ENCODE measurements around the gene TRIM64. TPM values are rescaled to one million over a fixed set of nuclear protein-coding genes. Genes with fewer than 3 reads are reported as not detected.
"Not testable (repeated sequence)": the region's sequence is repeated elsewhere in the genome, so short reads cannot be mapped to it uniquely, and the experiment has no call there.

Gene TRIM64, protein sequence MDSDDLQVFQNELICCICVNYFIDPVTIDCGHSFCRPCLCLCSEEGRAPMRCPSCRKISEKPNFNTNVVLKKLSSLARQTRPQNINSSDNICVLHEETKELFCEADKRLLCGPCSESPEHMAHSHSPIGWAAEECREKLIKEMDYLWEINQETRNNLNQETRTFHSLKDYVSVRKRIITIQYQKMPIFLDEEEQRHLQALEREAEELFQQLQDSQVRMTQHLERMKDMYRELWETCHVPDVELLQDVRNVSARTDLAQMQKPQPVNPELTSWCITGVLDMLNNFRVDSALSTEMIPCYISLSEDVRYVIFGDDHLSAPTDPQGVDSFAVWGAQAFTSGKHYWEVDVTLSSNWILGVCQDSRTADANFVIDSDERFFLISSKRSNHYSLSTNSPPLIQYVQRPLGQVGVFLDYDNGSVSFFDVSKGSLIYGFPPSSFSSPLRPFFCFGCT
- total RNA-seq, result not detected

DNA sequence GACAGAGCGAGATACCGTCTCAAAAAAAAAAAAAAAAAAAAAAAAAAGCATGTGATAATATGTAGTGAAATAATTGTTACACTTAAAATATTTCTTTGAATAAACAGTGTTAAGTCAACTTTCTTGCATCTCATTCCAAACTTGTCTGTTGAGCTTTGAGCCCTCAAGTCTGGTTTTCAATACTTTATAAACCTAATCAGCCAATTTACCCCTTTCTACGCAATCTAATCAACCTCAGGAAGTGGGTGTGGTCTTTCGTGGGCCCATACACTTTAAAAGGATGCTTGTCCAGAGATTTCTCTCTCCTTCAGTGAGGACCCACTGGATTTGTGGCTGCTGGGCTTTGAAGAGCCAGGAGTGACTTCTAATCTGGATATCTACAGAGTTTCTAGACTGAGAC lies at the start of gene TRIM64:
TSS of gene TRIM64 (plus strand) at position 301 of the 400 bp plus-strand sequence. CDS start 2,467 bp downstream, outside the sequence.
- ATAC-seq; DNase-seq; H3K27me3 Mint-ChIP-seq (ENCODE audit: low read depth); H3K27ac Mint-ChIP-seq; H3K36me3 Mint-ChIP-seq (ENCODE audit: low read depth); H3K4me1 Mint-ChIP-seq (ENCODE audit: low read depth); CTCF ChIA-PET; POLR2A ChIA-PET; H3K4me3 Mint-ChIP-seq; H3K9me3 Mint-ChIP-seq (ENCODE audit: insufficient read depth): not testable (repeated sequence)

DNA sequence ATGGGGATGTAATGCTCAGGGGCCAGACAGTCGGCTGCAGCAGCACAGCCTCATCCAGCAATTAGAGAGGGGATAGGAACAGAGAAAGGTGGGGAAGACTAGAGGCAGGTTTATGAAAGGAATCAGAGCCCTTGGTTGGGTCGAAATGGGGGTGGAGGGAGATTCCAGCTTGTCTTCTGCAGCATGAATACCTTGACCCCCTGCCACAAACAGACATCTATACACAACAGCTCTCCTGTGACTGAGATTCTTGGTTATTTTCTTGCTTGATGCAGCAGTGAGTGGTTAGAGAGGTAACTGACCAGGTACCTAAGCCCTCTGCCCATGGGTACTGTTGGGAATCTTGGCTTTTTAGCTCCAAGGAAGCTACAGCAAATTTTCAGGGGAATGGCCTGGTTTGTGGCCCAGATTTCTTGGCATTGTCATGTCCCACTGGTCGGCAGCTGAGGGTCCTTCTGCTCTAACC lies 43.6 kb upstream of the TRIM64 start, which contains the start of gene TRIM49D1:
TSS of gene TRIM49D1 (minus strand) at position 51 of the 466 bp plus-strand sequence. CDS start 4,535 bp downstream, outside the sequence.
- H3K27ac Mint-ChIP-seq, result no peak within 1 kb of the TSS

DNA sequence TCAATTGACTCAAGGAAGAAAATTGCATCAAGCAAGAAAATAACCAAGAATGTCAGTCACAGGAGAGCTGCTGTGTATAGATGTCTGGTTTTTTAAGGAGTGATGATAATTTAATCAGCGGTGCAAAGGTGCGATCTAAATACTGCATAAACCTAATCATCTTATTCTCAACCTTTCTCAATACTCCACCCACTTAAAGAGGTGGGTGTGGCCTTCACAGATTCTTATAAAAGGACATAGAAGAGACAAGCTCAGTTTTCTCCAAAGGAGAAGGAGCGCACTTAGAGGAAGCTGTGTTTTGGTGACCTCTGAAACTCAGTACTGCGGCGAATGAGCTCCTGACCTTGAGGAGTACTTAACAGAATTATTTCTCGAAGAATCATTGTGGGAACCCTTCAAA lies 42.1 kb upstream of the TRIM64 start, which contains the start of gene TRIM49D2:
TSS of gene TRIM49D2 (plus strand) at position 301 of the 400 bp plus-strand sequence. CDS start 2,698 bp downstream, outside the sequence.
- not testable (repeated sequence) for H3K27me3 Mint-ChIP-seq (ENCODE audit: low read depth); H3K9me3 Mint-ChIP-seq (ENCODE audit: insufficient read depth)

More for the DNA sequence above, 43.6 kb upstream of the TRIM64 start, which contains the start of gene TRIM49D1:
- Mint-ChIP-seq H3K9me3 (ENCODE audit: insufficient read depth) (no peaks in the 10 kb centered on the region), H3K4me1 (ENCODE audit: low read depth) (no peaks in the 10 kb centered on the region), H3K27me3 (ENCODE audit: low read depth) (no peaks in the 10 kb centered on the region), H3K36me3 (ENCODE audit: low read depth) (no peaks in the 10 kb centered on the region), H3K4me3 (no peak within 1 kb of the TSS)
- ChIA-PET POLR2A (no interaction called here), CTCF (no interaction called here)
- no peak for ATAC-seq
- DNase-seq, result no peak

DNA sequence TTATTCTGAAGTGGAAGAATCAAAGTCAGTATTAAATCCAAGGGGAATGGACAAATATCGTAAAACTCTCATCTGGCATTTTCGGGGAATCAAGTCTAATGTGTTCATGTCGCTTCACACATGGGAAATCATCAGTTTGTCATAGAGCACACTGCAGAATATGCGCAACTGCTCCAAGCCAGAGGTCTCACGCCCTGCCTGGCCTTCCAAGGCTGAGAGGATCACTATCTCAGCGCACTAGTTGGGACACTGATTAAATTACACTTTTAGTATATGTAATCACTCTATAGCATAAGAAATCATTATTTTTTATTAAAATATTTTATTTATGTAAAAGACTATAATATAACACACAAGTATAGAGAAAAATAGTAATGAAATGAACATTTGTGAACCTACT lies 5.0 kb upstream of the TRIM64 start:
- H3K36me3 Mint-ChIP-seq (ENCODE audit: low read depth); ATAC-seq; H3K4me1 Mint-ChIP-seq (ENCODE audit: low read depth); CTCF ChIA-PET; H3K9me3 Mint-ChIP-seq (ENCODE audit: insufficient read depth); DNase-seq; H3K27ac Mint-ChIP-seq; H3K4me3 Mint-ChIP-seq; POLR2A ChIA-PET; H3K27me3 Mint-ChIP-seq (ENCODE audit: low read depth): not testable (repeated sequence)

More for the DNA sequence above, 42.1 kb upstream of the TRIM64 start, which contains the start of gene TRIM49D2:
- H3K36me3 Mint-ChIP-seq (ENCODE audit: low read depth); POLR2A ChIA-PET; H3K4me1 Mint-ChIP-seq (ENCODE audit: low read depth); ATAC-seq; H3K4me3 Mint-ChIP-seq; H3K27ac Mint-ChIP-seq; DNase-seq; CTCF ChIA-PET: not testable (repeated sequence)

Other genes with a start within 250 kb of the TRIM64 start
- gene TRIM49, start 157.5 kb upstream of the TRIM64 start, total RNA-seq, result not detected
- gene TRIM64B, start 87.5 kb upstream of the TRIM64 start, total RNA-seq, result not detected
- not detected for gene TRIM49D1, start 43.8 kb upstream of the TRIM64 start, total RNA-seq
- gene TRIM49D2, start 42.0 kb upstream of the TRIM64 start, total RNA-seq, result not detected
- not detected for gene TRIM49C, start 65.1 kb downstream of the TRIM64 start, total RNA-seq
- gene UBTFL1, start 119.9 kb downstream of the TRIM64 start, total RNA-seq, result not detected
- gene NAALAD2, start 168.6 kb downstream of the TRIM64 start, total RNA-seq, result not detected